Transverse colon (tissue), 3 donors: ENCODE data around the gene STK39.

ENCODE experiments used
- POLR2A ChIP-seq: fragments of 450-650 bp; IDR thresholded peaks from one replicate; pipeline ENCODE4 v1.6.1; 2016; ENCODE audit warnings: antibody characterized with exemption, mild to moderate bottlenecking, moderate library complexity
- POLR2AphosphoS5 ChIP-seq, 3 donors: sonication (generic); formaldehyde crosslinking; IDR thresholded peaks; one replicate each; pipeline ENCODE4 v1.6.1; 2016; ENCODE audit warnings: antibody characterized with exemption in 3 of 3

GRCh38 chr2:168184681-168185513 lies 62.5 kb downstream of the STK39 start:
- TF ChIP-seq POLR2AphosphoS5 (IDR thresholded peaks at IDR 0.05) (no peak), POLR2A (no peak)
